IPS-NIHi11 (cell line): Measurements from ENCODE around the gene VPS37C.
"Not testable (repeated sequence)": the region's sequence is repeated elsewhere in the genome, so short reads cannot be mapped to it uniquely, and the experiment has no call there.

Experiments used
- DNase-seq: peaks from one replicate; pipeline ENCODE4 v3.0.0; 2012; ENCODE audit warnings: mixed read lengths, low spot score

VPS37C gene

DNA sequence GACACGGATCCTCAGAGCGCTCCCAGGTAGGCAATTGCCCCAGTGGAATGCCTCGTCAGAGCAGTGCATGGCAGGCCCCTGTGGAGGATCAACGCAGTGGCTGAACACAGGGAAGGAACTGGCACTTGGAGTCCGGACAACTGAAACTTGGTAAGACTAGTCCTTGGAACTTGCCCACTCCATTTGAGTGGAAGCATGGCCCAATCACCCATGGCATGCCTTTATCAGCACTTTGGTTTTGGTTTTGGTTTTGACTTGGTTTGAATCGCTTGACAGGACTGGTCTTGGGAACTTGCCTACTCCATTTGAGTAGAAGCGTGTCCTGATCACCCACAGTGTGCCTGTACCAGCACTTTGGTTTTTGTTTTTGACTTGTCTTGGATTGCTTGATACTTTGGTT is 67.1 kb downstream of the VPS37C start:
- DNase-seq: not testable (repeated sequence)

DNA sequence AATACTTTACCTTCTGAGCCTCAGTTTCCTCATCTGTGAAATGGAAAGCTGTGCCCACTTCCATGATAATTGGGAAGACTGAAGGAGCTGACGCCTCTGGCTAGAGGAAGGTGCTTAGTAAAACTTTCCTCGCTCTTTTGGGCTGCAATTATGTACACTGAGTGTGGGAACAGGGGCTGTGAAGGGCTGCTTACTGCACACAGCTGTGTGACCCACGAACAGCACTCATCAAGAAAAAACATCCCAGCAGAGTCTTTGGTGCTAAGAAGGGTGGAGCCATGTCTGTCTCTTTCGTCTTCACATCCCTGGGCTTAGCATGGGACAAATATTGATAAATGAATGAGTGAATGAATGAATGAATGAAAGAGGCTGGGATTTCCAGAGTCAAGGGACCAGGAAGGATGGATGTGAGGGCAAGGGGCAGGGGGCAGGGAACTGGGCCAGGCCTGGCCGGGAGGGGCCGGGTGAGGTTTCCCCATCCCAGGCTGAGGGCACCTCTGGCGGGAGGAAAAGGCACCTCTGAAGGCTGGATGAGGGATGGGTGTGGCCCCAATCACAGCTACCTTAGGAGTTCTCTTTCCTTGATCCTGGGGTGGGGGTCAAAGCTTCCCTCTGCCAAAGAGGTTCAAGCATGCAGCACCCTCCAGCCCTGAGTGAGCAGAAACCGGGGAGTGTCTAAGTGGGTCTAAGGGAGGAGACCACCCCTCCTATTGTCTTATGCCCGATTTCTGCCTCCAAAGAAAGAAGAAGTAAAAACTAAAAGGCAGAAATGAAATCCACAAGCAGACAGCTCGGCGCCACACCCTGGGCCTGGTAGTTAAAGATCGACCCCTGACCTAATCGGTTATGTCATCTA is 68.1 kb downstream of the VPS37C start:
- no peak for DNase-seq

GRCh38 chr11:61092280-61092766 is 68.9 kb downstream of the VPS37C start:
- DNase-seq: no peak

GRCh38 chr11:61091373-61092279 is 69.6 kb downstream of the VPS37C start:
- no peak for DNase-seq

GRCh38 chr11:61090982-61091372 is 70.2 kb downstream of the VPS37C start:
- no peak for DNase-seq

- no peak for DNase-seq
Observed at GRCh38 chr11:61090521-61090920, 70.7 kb downstream of the VPS37C start.

GRCh38 chr11:61089806-61090491 is 71.3 kb downstream of the VPS37C start:
- no peak for DNase-seq

GRCh38 chr11:61087426-61088119 is 73.7 kb downstream of the VPS37C start:
- DNase-seq: no peak

DNA sequence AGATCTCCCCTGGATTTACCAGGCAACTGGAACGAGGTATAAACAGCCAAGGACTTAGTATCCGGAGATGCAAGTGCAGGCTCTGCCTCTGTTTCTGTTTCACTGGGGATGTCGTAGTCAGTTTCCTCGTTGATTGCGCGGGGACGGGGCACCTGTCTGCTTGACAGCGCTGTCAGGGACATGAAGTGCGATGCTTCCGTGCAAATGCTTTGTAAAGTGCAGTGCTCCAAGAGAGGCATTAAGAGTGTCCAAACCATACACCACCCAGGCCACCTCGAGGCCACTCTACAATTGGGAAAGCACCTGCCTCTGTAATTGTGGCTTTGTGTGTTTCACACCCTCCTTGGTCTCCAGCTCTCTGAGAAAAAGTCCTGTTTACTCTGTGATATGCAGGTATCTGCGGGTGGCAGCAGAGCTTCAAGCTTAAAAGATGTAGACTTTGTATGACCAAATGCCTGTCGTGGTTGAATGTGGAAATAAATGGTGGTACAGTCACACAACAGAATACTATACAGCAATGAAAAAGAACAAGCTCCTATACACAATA is 77.6 kb downstream of the VPS37C start:
- no peak for DNase-seq

- DNase-seq: no peak
Observed at GRCh38 chr11:61082931-61083531, 78.2 kb downstream of the VPS37C start.

DNA sequence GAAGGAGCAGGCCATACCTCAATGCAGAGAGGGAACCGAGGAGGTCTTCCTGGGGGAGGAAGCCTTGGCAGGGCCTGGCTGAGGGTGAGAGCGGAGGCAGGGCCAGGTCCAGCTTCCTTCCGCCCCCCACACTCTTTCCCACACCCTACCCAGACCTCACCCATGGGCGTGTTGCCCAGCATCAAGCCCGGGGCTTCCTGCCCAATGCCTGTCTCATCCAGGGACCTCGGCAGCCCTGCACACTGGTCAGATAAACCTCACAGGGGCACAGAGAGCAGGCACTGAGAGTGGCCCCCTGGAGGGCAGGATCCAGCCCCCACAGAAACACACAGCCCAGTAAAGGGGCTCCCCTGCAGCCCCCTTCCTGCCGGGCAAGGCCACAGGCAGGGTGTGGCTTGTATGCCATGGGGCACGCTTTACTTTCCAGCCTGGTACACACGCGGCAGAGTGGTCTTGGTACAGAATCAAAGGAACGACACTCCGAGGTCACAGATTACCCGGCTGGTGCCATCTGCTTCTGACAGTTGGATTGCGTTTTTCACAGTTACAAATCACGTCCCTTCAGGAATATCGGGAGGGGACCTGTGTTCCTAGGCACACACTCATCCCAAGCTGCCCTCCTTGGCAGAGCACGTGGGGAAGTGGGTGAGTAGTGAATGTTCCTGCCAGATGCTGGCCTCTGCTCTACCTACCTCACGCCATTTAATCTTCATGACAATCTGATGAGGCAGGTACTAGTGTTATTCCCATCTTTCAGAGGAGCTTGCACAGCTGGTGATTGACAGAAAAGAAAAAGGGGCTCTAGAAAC is 79.0 kb downstream of the VPS37C start:
- DNase-seq: no peak

DNA sequence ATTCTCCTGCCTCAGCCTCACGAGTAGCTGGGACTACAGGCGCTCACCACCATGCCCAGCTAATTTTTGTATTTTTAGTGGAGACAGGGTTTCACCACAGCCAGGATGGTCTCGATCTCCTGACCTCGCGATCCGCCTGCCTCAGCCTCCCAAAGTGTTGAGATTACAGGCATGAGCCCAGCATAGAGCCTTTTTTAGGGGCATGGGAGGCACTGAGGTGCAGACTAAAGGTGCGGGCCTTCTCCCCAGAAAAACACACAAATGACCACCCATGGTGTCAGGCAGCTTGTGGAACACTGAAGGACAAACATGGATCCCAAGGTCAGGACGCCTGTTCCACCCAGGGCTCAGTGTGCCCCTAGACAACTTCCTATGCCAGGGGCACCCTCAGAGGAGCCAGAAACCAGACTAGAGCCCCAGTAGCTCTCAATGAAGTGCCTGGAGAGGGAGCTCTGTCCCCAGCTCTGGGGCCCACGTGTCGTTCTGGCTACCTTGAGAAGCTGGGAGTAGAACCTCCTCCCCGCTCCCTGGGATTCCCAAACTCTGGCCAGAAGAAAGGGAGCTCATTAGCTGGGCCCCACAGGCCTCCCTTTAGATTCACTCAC is 80.1 kb downstream of the VPS37C start:
- no peak for DNase-seq

DNA sequence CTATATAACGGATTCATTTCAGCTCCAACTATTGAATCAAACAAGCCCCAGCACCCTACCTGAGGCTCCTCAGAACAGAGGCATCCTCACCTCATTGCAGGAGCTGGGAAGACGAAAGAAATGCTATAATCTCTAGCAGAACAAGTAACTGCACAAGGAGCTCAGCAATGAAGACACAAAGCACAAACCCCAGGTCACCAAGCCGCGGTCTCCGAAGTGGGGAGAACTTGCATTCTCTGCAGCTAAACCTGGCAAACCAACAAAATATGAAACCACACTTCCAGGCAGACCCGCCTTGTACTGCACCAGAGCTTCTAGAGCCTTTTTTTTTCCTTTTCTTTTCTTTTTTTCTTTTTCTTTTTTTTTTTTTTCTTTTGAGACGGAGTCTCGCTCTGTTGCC is 80.7 kb downstream of the VPS37C start:
- no peak for DNase-seq
